ENCODE results near the gene CACNG7. TPM values are rescaled to one million over a fixed set of nuclear protein-coding genes. Genes with fewer than 3 reads are reported as not detected.

CACNG7 gene
- total RNA-seq, 1 experiment from 2014 or later = 11.0 TPM

- DNase-seq (ENCODE audit: low spot score) = no peak
Observed at GRCh38 chr19:53992815-53993214, 83.7 kb downstream of the CACNG7 start.

GRCh38 chr19:53993448-53993847, 84.4 kb downstream of the CACNG7 start:
- no peak for DNase-seq (ENCODE audit: low spot score)
- in situ Hi-C loops (cut with HindIII; ENCODE audit: low sequenced_read_pairs) = no loop called here

More at GRCh38 chr19:53992815-53993214, 83.7 kb downstream of the CACNG7 start:
- in situ Hi-C loops (cut with HindIII; ENCODE audit: low sequenced_read_pairs) = no loop called here

Other genes starting within 250 kb of the CACNG7 start
- not detected in 2 replicates for gene NLRP12, start 85.0 kb upstream of the CACNG7 start, total RNA-seq (2014; rRNA removed; shearing (Covaris generic))
- gene MYADM, start 41.4 kb upstream of the CACNG7 start, total RNA-seq (2014; rRNA removed; shearing (Covaris generic)) = 6.1 and 6.3 TPM in 2 replicates
- 0.17 and 1.6 TPM in 2 replicates for gene PRKCG, start 27.1 kb upstream of the CACNG7 start, total RNA-seq (2014; rRNA removed; shearing (Covaris generic))
- gene CACNG8, start 53.7 kb downstream of the CACNG7 start, total RNA-seq (2014; rRNA removed; shearing (Covaris generic)) = 0.68 and 1.8 TPM in 2 replicates
- not detected in 2 replicates for gene CACNG6, start 82.4 kb downstream of the CACNG7 start, total RNA-seq (2014; rRNA removed; shearing (Covaris generic))
- gene VSTM1, start 154.6 kb downstream of the CACNG7 start, total RNA-seq (2014; rRNA removed; shearing (Covaris generic)) = 0.71 TPM in 1 of 2 replicates, not detected in the other
- not detected in 2 replicates for gene TARM1, start 172.1 kb downstream of the CACNG7 start, total RNA-seq (2014; rRNA removed; shearing (Covaris generic))
- gene OSCAR, start 191.5 kb downstream of the CACNG7 start, total RNA-seq (2014; rRNA removed; shearing (Covaris generic)) = 1.7 TPM in 1 of 2 replicates, not detected in the other
- 28.7 and 54.7 TPM in 2 replicates for gene NDUFA3, start 193.6 kb downstream of the CACNG7 start, total RNA-seq (2014; rRNA removed; shearing (Covaris generic))
- gene TFPT, start 206.4 kb downstream of the CACNG7 start, total RNA-seq (2014; rRNA removed; shearing (Covaris generic)) = 21.6 and 23.5 TPM in 2 replicates
- gene PRPF31, start 206.5 kb downstream of the CACNG7 start, total RNA-seq (2014; rRNA removed; shearing (Covaris generic)) = 111 and 113 TPM in 2 replicates
- 11.6 and 15.2 TPM in 2 replicates for gene CNOT3, start 228.5 kb downstream of the CACNG7 start, total RNA-seq (2014; rRNA removed; shearing (Covaris generic))

Data from G401 (cell line).